HEK293 (cell line): ENCODE data around the gene SLC18B1.

Experiments
- CTCF ChIP-seq: fragments of 450-650 bp; formaldehyde crosslinking; IDR thresholded peaks from 2 replicates; pipeline ENCODE4 v1.5.1; 2016; ENCODE audit warnings: missing biosample characterization, missing genetic modification characterization
- PRDM10 ChIP-seq: fragments of 450-650 bp; formaldehyde crosslinking; IDR thresholded peaks from 2 replicates; pipeline ENCODE4 v1.5.1; 2016; ENCODE audit warnings: missing biosample characterization, missing genetic modification characterization
- REST ChIP-seq: fragments of 450-650 bp; formaldehyde crosslinking; IDR thresholded peaks from 2 replicates; pipeline ENCODE4 v1.5.1; 2016; ENCODE audit warnings: missing biosample characterization, missing genetic modification characterization
- TSHZ1 ChIP-seq: fragments of 450-650 bp; formaldehyde crosslinking; IDR thresholded peaks from 2 replicates; pipeline ENCODE4 v1.5.1; 2016; ENCODE audit warnings: missing biosample characterization, missing genetic modification characterization, borderline replicate concordance
- ZNF37A ChIP-seq: fragments of 450-650 bp; IDR thresholded peaks from 2 replicates; pipeline ENCODE4 v1.5.1; 2018; ENCODE audit warnings: missing biosample characterization, missing genetic modification characterization

GRCh38 chr6:132811276-132811675, 12.8 kb upstream of the SLC18B1 start:
- TF ChIP-seq PRDM10 (tag by site-specific recombination): no peak
- TF ChIP-seq TSHZ1 (tag by site-specific recombination): no peak
- TF ChIP-seq CTCF (tag by site-specific recombination): no peak
- TF ChIP-seq REST: no peak
- TF ChIP-seq ZNF37A (tag by site-specific recombination): no peak
